ENCODE measurements around the gene RAX. TPM values are rescaled to one million over a fixed set of nuclear protein-coding genes. Genes with fewer than 3 reads are reported as not detected.

RAX gene
- total RNA-seq, 4 donors from 2014 or later: not detected

GRCh38 chr18:59228351-59228750 lies 44.9 kb downstream of the RAX start:
- DNase-seq: no peak
- Histone ChIP-seq H3K4me3 (no peak overlapping the region), H3K27ac (no peak overlapping the region), H3K36me3 (no peaks in the 10 kb centered on the region), H3K27me3 (no peaks in the 10 kb centered on the region), H3K4me1 (no peaks in the 10 kb centered on the region), H3K9me3 (no peaks in the 10 kb centered on the region)
- TF ChIP-seq POLR2A (IDR thresholded peaks at IDR 0.05) (no peak), CTCF (IDR thresholded peaks at IDR 0.05) (no peak)

DNA sequence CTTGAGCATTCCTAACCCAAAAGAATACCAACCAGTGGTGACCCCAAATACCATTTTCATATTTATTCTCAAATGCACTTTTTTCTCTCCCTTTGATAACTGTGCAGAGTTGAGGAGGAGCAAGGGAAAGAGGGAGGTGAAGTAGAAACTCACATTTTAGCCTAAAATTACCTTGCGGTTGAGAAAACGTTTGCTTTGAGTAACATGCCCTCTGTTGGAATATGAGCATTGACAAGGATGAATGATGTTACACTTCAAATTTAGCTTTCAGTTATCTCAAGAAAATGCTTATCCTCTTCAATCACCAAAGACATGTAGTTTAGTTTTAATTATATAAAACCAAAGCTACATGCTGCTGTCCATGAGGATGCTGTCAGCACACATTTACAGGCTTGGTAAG lies 50.9 kb downstream of the RAX start:
- Histone ChIP-seq H3K9me3 (no peaks in the 10 kb centered on the region), H3K4me3 (no peak overlapping the region), H3K36me3 (no peaks in the 10 kb centered on the region), H3K27me3 (peaks cover 0 to 3% of the 10 kb centered on the region in 2 donors), H3K27ac (no peak overlapping the region), H3K4me1 (peaks cover 0 to 7% (median 0%) of the 10 kb centered on the region in 4 donors)
- TF ChIP-seq POLR2A (IDR thresholded peaks at IDR 0.05) (no peak), CTCF (IDR thresholded peaks at IDR 0.05) (no peak)
- no peak for DNase-seq

DNA sequence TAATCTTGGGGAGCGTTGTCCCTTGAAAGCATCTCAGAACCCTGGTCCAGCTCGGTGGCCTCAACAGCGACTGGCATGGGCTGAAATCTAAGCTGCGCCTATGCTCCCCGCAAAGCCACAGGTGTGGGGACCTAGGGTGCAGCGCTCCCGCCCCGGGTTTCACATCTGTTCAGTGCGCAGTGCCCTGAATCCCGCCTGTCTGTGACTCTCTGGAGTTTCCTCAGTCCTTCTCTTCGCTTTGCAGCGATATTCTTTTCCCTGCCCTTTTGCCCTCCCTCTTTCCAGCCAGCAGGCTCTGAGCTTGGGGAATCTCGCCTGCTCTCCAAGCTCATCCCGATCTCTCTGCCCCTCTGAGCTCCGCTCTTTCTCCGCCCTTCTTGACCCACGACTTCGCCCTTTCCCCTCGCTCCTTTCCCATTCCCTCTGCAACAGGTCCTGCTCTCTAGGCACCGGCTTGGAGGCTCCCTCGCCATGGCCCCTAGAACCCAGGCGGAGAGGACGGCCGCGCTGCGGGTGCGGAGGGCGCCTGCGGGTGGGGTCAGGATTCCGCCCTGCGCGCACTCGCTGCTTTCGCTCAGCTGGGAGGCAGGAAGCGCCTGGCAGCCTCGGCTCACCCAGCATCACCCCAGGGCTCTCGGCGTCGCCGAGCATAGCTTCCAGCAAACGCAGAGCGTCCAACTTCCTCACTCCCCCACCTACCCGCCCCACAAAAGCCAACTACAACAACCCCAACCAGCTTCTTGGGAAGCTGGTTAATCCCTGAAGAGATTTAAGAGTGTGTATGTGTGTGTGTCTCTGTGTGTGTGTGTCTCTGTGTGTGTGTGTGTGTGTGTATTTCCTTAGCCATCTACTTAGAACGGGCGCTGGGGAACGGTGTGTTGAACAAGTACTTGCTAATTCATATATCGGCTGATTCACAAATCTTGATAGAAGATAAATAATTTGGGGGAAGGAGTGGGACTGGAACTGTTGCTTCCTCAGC lies 52.2 kb downstream of the RAX start:
- Histone ChIP-seq H3K27ac (no peak overlapping the region), H3K9me3 (no peaks in the 10 kb centered on the region), H3K27me3 (peaks cover 0 to 3% of the 10 kb centered on the region in 2 donors), H3K4me1 (peaks cover 0 to 7% (median 0%) of the 10 kb centered on the region in 4 donors), H3K4me3 (no peak overlapping the region), H3K36me3 (no peaks in the 10 kb centered on the region)
- DNase-seq: no peak
- TF ChIP-seq POLR2A (IDR thresholded peaks at IDR 0.05) (no peak), CTCF (IDR thresholded peaks at IDR 0.05) (no peak)

- peaks cover 0 to 3% of the 10 kb centered on the region in 2 donors for H3K27me3 ChIP-seq
- no peaks in the 10 kb centered on the region for H3K9me3 ChIP-seq
- DNase-seq: no peak
- H3K27ac ChIP-seq: no peak overlapping the region
- peaks cover 0 to 7% (median 0%) of the 10 kb centered on the region in 4 donors for H3K4me1 ChIP-seq
- no peak overlapping the region for H3K4me3 ChIP-seq
- H3K36me3 ChIP-seq: no peaks in the 10 kb centered on the region
- TF ChIP-seq CTCF (IDR thresholded peaks at IDR 0.05) (no peak), POLR2A (IDR thresholded peaks at IDR 0.05) (no peak)
These were observed 53.0 kb downstream of the RAX start for GRCh38 chr18:59220164-59220783.

GRCh38 chr18:59219672-59220163 lies 53.5 kb downstream of the RAX start, which contains the start of gene GRP:
GRP (plus strand) TSS chr18:59220158; CDS start chr18:59220266, 108 bp downstream.
- peaks cover 0 to 7% (median 0%) of the 10 kb centered on the region in 4 donors for H3K4me1 ChIP-seq
- H3K36me3 ChIP-seq: no peaks in the 10 kb centered on the region
- H3K9me3 ChIP-seq: no peaks in the 10 kb centered on the region
- peaks cover 0 to 3% of the 10 kb centered on the region in 2 donors for H3K27me3 ChIP-seq
- no peak for DNase-seq
- no peak within 1 kb of the TSS for H3K4me3 ChIP-seq
- TF ChIP-seq CTCF (IDR thresholded peaks at IDR 0.05) (no peak), POLR2A (IDR thresholded peaks at IDR 0.05) (no peak)
- H3K27ac ChIP-seq: no peak within 1 kb of the TSS

Data from Peyer's patch (tissue), 4 donors.